Jurkat, Clone E6-1 (cell line): Measurements from ENCODE around the gene HCLS1.
A peak's percentile ranks its signal among the peaks of the same experiment; 100 is the strongest.

Experiments used
- DNase-seq: peaks from one replicate; pipeline ENCODE4 v3.0.0-alpha.2; 2011; ENCODE audit warnings: low read depth, low spot score
- H3K4me3 ChIP-seq: 2 replicates; pipeline ENCODE4 v1.5.1; 2011; ENCODE audit warnings: mild to moderate bottlenecking, low read length, control low read depth, moderate library complexity

Gene HCLS1

GRCh38 chr3:121659586-121659985 lies 1.1 kb downstream of the HCLS1 start:
- DNase-seq, result no peak
- peak overlapping the region; percentile 73 for H3K4me3 ChIP-seq

GRCh38 chr3:121658716-121659435 lies 1.8 kb downstream of the HCLS1 start:
- DNase-seq, result no peak
- H3K4me3 ChIP-seq, result no peak overlapping the region

GRCh38 chr3:121654493-121655385 lies 6.0 kb downstream of the HCLS1 start:
- DNase-seq, result peak; percentile 51
- peak overlapping the region; percentile 1; the same call in 1 of the 2 replicates for H3K4me3 ChIP-seq

- no peak overlapping the region for H3K4me3 ChIP-seq
- DNase-seq, result no peak
Observed at GRCh38 chr3:121651684-121652083, 9.0 kb downstream of the HCLS1 start.

- H3K4me3 ChIP-seq, result no peak overlapping the region
- no peak for DNase-seq
Observed at GRCh38 chr3:121649645-121650044, 11.1 kb downstream of the HCLS1 start.

GRCh38 chr3:121648219-121648958 lies 12.3 kb downstream of the HCLS1 start:
- no peak for DNase-seq
- no peak overlapping the region for H3K4me3 ChIP-seq

GRCh38 chr3:121645054-121645453 lies 15.6 kb downstream of the HCLS1 start:
- DNase-seq, result no peak
- no peak overlapping the region for H3K4me3 ChIP-seq

GRCh38 chr3:121642601-121643314 lies 17.9 kb downstream of the HCLS1 start:
- no peak for DNase-seq

GRCh38 chr3:121641127-121641526 lies 19.6 kb downstream of the HCLS1 start:
- H3K4me3 ChIP-seq, result no peak overlapping the region
- no peak for DNase-seq

More at GRCh38 chr3:121642601-121643314, 17.9 kb downstream of the HCLS1 start:
- H3K4me3 ChIP-seq, result no peak overlapping the region

- no peak overlapping the region for H3K4me3 ChIP-seq
- no peak for DNase-seq
Observed at GRCh38 chr3:121637922-121638321, 22.8 kb downstream of the HCLS1 start.

- H3K4me3 ChIP-seq, result no peak overlapping the region
Observed at GRCh38 chr3:121630355-121630754, 30.3 kb downstream of the HCLS1 start.

GRCh38 chr3:121629601-121630000 lies 31.1 kb downstream of the HCLS1 start:
- H3K4me3 ChIP-seq, result no peak overlapping the region
- no peak for DNase-seq

More at GRCh38 chr3:121630355-121630754, 30.3 kb downstream of the HCLS1 start:
- DNase-seq, result no peak

- DNase-seq, result no peak
- no peak overlapping the region for H3K4me3 ChIP-seq
Observed at GRCh38 chr3:121627622-121628021, 33.1 kb downstream of the HCLS1 start.

- H3K4me3 ChIP-seq, result no peak overlapping the region
- no peak for DNase-seq
Observed at GRCh38 chr3:121627211-121627610, 33.5 kb downstream of the HCLS1 start.

GRCh38 chr3:121626495-121626894 lies 34.2 kb downstream of the HCLS1 start:
- DNase-seq, result no peak
- H3K4me3 ChIP-seq, result no peak overlapping the region

- no peak overlapping the region for H3K4me3 ChIP-seq
- DNase-seq, result no peak
Observed at GRCh38 chr3:121624147-121624899, 36.4 kb downstream of the HCLS1 start.

- H3K4me3 ChIP-seq, result no peak overlapping the region
Observed at GRCh38 chr3:121621491-121621890, 39.2 kb downstream of the HCLS1 start.

GRCh38 chr3:121619691-121620090 lies 41.0 kb downstream of the HCLS1 start:
- H3K4me3 ChIP-seq, result no peak overlapping the region

More at GRCh38 chr3:121621491-121621890, 39.2 kb downstream of the HCLS1 start:
- no peak for DNase-seq

More at GRCh38 chr3:121619691-121620090, 41.0 kb downstream of the HCLS1 start:
- no peak for DNase-seq
